Measurements from ENCODE around the gene WFDC6. TPM values are rescaled to one million over a fixed set of nuclear protein-coding genes. Genes with fewer than 3 reads are reported as not detected.

The WFDC6 gene
- polyA plus RNA-seq, 2 of the 4 experiments (the other 2 are of a cell fraction), result not detected

DNA sequence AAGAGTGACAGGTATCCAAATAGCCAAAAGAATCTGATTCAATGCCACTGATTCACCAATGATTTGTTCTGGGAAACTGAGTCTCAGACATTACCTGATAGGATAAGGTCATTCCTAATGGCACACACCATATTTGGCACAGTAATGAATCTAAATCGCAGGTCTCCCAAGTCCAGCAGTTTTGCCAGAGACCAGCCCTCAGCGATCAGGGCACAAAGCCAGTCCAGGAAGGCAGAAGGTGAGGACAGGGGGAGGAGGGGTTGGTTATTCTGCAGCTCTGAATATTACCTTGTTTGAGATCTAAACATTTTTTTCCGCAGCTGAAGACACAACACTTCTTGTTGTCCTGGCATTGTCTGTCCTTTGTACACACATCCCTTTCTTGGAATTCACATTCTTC is 6.1 kb upstream of the WFDC6 start:
- POLR2A ChIA-PET, result no interaction called here

DNA sequence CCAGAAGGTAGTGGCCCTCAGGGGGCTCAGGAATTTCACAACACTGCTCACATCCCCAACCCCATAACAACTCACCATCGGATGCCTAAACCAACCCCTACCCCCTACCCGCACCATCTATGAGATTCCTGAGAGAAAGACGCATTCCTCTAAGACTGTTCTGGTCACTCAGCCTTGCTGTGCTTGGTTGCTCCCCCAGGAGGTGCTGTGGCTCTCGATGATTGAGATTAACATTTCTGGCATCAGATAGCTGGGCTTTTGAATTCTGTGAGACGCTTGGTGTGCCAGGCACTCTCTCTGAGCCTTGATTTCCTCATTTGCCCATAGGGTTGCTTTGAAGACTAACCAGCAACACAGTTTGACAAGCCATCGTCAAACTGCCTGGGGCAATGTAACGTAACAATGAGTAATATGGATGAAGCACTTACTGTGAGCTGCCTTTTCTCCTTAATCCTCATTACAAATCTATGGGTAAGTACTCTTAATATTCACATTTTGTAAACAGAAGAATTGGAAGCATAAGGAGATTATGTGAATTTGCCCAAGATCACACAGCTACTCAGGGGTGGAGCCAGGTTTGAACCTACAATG is 978 bp downstream of the WFDC6 start:
- TF ChIP-seq, protein P1, sequence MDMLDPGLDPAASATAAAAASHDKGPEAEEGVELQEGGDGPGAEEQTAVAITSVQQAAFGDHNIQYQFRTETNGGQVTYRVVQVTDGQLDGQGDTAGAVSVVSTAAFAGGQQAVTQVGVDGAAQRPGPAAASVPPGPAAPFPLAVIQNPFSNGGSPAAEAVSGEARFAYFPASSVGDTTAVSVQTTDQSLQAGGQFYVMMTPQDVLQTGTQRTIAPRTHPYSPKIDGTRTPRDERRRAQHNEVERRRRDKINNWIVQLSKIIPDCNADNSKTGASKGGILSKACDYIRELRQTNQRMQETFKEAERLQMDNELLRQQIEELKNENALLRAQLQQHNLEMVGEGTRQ (IDR thresholded peaks at IDR 0.05), result no peak
- TF ChIP-seq, protein P2, sequence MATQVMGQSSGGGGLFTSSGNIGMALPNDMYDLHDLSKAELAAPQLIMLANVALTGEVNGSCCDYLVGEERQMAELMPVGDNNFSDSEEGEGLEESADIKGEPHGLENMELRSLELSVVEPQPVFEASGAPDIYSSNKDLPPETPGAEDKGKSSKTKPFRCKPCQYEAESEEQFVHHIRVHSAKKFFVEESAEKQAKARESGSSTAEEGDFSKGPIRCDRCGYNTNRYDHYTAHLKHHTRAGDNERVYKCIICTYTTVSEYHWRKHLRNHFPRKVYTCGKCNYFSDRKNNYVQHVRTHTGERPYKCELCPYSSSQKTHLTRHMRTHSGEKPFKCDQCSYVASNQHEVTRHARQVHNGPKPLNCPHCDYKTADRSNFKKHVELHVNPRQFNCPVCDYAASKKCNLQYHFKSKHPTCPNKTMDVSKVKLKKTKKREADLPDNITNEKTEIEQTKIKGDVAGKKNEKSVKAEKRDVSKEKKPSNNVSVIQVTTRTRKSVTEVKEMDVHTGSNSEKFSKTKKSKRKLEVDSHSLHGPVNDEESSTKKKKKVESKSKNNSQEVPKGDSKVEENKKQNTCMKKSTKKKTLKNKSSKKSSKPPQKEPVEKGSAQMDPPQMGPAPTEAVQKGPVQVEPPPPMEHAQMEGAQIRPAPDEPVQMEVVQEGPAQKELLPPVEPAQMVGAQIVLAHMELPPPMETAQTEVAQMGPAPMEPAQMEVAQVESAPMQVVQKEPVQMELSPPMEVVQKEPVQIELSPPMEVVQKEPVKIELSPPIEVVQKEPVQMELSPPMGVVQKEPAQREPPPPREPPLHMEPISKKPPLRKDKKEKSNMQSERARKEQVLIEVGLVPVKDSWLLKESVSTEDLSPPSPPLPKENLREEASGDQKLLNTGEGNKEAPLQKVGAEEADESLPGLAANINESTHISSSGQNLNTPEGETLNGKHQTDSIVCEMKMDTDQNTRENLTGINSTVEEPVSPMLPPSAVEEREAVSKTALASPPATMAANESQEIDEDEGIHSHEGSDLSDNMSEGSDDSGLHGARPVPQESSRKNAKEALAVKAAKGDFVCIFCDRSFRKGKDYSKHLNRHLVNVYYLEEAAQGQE (IDR thresholded peaks at IDR 0.05), result no peak
- Histone ChIP-seq H3K4me3 (no peak overlapping the region), H3K9me3 (no peaks in the 10 kb centered on the region; the same call in 2 of the 3 replicates), H3K27ac (no peak overlapping the region), H3K4me2 (no peak overlapping the region), H3K4me1 (no peaks in the 10 kb centered on the region)
- FAIRE-seq (no peak), ATAC-seq (no peak), DNase-seq (ENCODE audit: low read depth in 1 of 2, low spot score in 1 of 2) (no peak)
- CTCF ChIA-PET, result interaction anchor here (0.8 to 5.2 kb wide), 7 partner anchors 14 to 244 kb away, joined by 3 to 28 read pairs (median 3); no protein-coding TSS in a partner anchor
- POLR2A ChIA-PET, result no interaction called here
- WGBS (ENCODE audit: missing lambda C conversion rate), result 4% methylated on average over 7 of the region's 7 CpGs

More for the DNA sequence above, 6.1 kb upstream of the WFDC6 start:
- Histone ChIP-seq H3K4me1 (no peaks in the 10 kb centered on the region), H3K9me3 (no peaks in the 10 kb centered on the region), H3K4me3 (no peak overlapping the region), H3K27ac (no peak overlapping the region), H3K4me2 (no peak overlapping the region)
- TF ChIP-seq NPAS2 (CRISPR knock-in tag; IDR thresholded peaks at IDR 0.05; ENCODE audit: borderline replicate concordance) (no peak), CBX8 (IDR thresholded peaks at IDR 0.05) (no peak), KDM1A (IDR thresholded peaks at IDR 0.05; ENCODE audit: low read depth) (no peak), HEYL (CRISPR knock-in tag; IDR thresholded peaks at IDR 0.05) (no peak), RFX5 (IDR thresholded peaks at IDR 0.05) (no peak), ZFP36 (IDR thresholded peaks at IDR 0.05; ENCODE audit: borderline replicate concordance, partially characterized antibody) (no peak), PHF8 (IDR thresholded peaks at IDR 0.05; ENCODE audit: borderline replicate concordance, low read depth) (no peak), BHLHE40 (IDR thresholded peaks at IDR 0.05; ENCODE audit: low read depth, low read length) (no peak), RAD21 (conservative IDR thresholded peaks at IDR 0.05 in 1 of 2, IDR thresholded peaks at IDR 0.05 in 1 of 2) (no peak)
- TF ChIP-seq, protein P2 (IDR thresholded peaks at IDR 0.05), result no peak
- TF ChIP-seq, protein P1 (IDR thresholded peaks at IDR 0.05), result no peak
- TF ChIP-seq, protein P3, sequence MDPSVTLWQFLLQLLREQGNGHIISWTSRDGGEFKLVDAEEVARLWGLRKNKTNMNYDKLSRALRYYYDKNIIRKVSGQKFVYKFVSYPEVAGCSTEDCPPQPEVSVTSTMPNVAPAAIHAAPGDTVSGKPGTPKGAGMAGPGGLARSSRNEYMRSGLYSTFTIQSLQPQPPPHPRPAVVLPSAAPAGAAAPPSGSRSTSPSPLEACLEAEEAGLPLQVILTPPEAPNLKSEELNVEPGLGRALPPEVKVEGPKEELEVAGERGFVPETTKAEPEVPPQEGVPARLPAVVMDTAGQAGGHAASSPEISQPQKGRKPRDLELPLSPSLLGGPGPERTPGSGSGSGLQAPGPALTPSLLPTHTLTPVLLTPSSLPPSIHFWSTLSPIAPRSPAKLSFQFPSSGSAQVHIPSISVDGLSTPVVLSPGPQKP (IDR thresholded peaks at IDR 0.05; ENCODE audit: low read depth, low read length), result no peak
- TF ChIP-seq, protein P4, sequence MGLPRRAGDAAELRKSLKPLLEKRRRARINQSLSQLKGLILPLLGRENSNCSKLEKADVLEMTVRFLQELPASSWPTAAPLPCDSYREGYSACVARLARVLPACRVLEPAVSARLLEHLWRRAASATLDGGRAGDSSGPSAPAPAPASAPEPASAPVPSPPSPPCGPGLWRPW (IDR thresholded peaks at IDR 0.05), result no peak
- CTCF ChIA-PET, result interaction anchor here (0.7 to 1.6 kb wide), 5 partner anchors 18 to 469 kb away, joined by 3 to 21 read pairs (median 4); no protein-coding TSS in a partner anchor
- no peak for FAIRE-seq
- DNase-seq (ENCODE audit: low read depth in 1 of 2, low spot score in 1 of 2), result no peak
- 28% methylated on average over 3 of the region's 3 CpGs for WGBS (ENCODE audit: missing lambda C conversion rate)
- no peak for ATAC-seq

All from A549 (cell line).